Endodermal cell (in vitro differentiated cells): ENCODE measurements around the gene BET1L. TPM values are rescaled to one million over a fixed set of nuclear protein-coding genes. Genes with fewer than 3 reads are reported as not detected.
A peak's percentile ranks its signal among the peaks of the same experiment; 100 is the strongest.

Experiments used
- DNase-seq: peaks from one replicate; pipeline ENCODE4 v3.0.0-alpha.2; 2017
- H3K27ac ChIP-seq: 2 replicates; pipeline ENCODE4 v1.5.1; 2013; ENCODE audit warnings: mild to moderate bottlenecking, low read depth, low read length, moderate library complexity
- H3K27me3 ChIP-seq: 2 replicates; pipeline ENCODE4 v1.6.1; 2013; ENCODE audit warnings: mild to moderate bottlenecking, low read length, moderate library complexity; ENCODE audit not compliant: insufficient read depth, control insufficient read depth, poor library complexity, severe bottlenecking
- H3K36me3 ChIP-seq: 2 replicates; pipeline ENCODE4 v1.7.0; 2013; ENCODE audit warnings: mild to moderate bottlenecking, low read length, moderate library complexity; ENCODE audit not compliant: control insufficient read depth, insufficient read depth
- H3K4me1 ChIP-seq: one replicate; pipeline ENCODE4 v1.7.0; 2013; ENCODE audit warnings: low read length; ENCODE audit not compliant: control insufficient read depth, insufficient read depth
- H3K4me3 ChIP-seq: 2 replicates; pipeline ENCODE4 v1.5.1; 2013; ENCODE audit warnings: mild to moderate bottlenecking, low read length, moderate library complexity
- H3K9ac ChIP-seq: 2 replicates; pipeline ENCODE4 v1.6.1; 2013; ENCODE audit warnings: mild to moderate bottlenecking, low read length, moderate library complexity; ENCODE audit not compliant: poor library complexity, severe bottlenecking; ENCODE audit errors: extremely low read depth
- H3K9me3 ChIP-seq: 2 replicates; pipeline ENCODE4 v1.6.1; 2013; ENCODE audit warnings: mild to moderate bottlenecking, low read length, moderate library complexity; ENCODE audit not compliant: control insufficient read depth
- H3K27ac Mint-ChIP-seq: 2 replicates; pipeline ENCODE4 v1.8.0; 2020; ENCODE audit warnings: mixed read lengths
- H3K27me3 Mint-ChIP-seq: 2 replicates; pipeline ENCODE4 v1.8.0; 2021; ENCODE audit warnings: mild to moderate bottlenecking, mixed read lengths; ENCODE audit not compliant: insufficient read depth
- H3K36me3 Mint-ChIP-seq: 2 replicates; pipeline ENCODE4 v1.8.0; 2020; ENCODE audit warnings: low read depth, mixed read lengths
- H3K4me1 Mint-ChIP-seq: 2 replicates; pipeline ENCODE4 v1.8.0; 2020; ENCODE audit warnings: mixed read lengths
- H3K4me3 Mint-ChIP-seq: 2 replicates; pipeline ENCODE4 v1.8.0; 2020; ENCODE audit warnings: mild to moderate bottlenecking, moderate library complexity, mixed read lengths
- H3K9me3 Mint-ChIP-seq: 2 replicates; pipeline ENCODE4 v1.8.0; 2020; ENCODE audit warnings: mild to moderate bottlenecking, mixed read lengths
- CTCF ChIP-seq: fragments of 200-600 bp; sonication (generic); conservative IDR thresholded peaks from 2 replicates; pipeline ENCODE4 v1.5.0; 2021; ENCODE audit warnings: antibody characterized with exemption, mild to moderate bottlenecking
- WGBS, 2 experiments: methylation state at CpG; one replicate each; pipeline versions ENCODE4 v1.1.5 to v1.1.7; 2013; ENCODE audit warnings: missing lambda C conversion rate in 2 of 2, mixed read lengths in 1 of 2; ENCODE audit not compliant: insufficient coverage in 1 of 2, insufficient read length in 1 of 2; 5-methylcytosine and 5-hydroxymethylcytosine counted together
- total RNA-seq, 2 donors: library from RNA; stranded (reverse); fragmentation: NEBNext Ultra II Directional in 1 of 2; extraction: Animal tissue kit (Norgen Biotek cat#: 25700) in 1 of 2; gene quantifications; 2 replicates in 1 of 2; 3 replicates in 1 of 2; pipeline ENCODE4 v1.2.1, GENCODE V29; 2021

BET1L gene
- total RNA-seq, 2 donors from 2014 or later: 47.4 to 63.7 TPM

GRCh38 chr11:208917-209260 is 1.7 kb upstream of the BET1L start:
- H3K9me3 Mint-ChIP-seq: no peaks in the 10 kb centered on the region
- no peak for TF ChIP-seq CTCF
- H3K4me3 Mint-ChIP-seq: peak overlapping the region; percentile 98
- Histone ChIP-seq H3K36me3 (peaks cover 62% of the 10 kb centered on the region), H3K9me3 (no peaks in the 10 kb centered on the region), H3K4me1 (peaks cover 25% of the 10 kb centered on the region), H3K4me3 (peak overlapping the region; percentile 99), H3K9ac (peak overlapping the region; percentile 93), H3K27ac (no peak overlapping the region), H3K27me3 (no peaks in the 10 kb centered on the region)
- peak overlapping the region; percentile 98 for H3K27ac Mint-ChIP-seq
- no peak for DNase-seq
- WGBS, 2 experiments: 0 to 1% methylated on average over 4 to 25 of the region's 26 CpGs
- H3K36me3 Mint-ChIP-seq: peaks cover 48% of the 10 kb centered on the region
- H3K27me3 Mint-ChIP-seq: no peaks in the 10 kb centered on the region
- peaks cover 15% of the 10 kb centered on the region for H3K4me1 Mint-ChIP-seq

- H3K4me1 ChIP-seq: peaks cover 27% of the 10 kb centered on the region
- H3K36me3 Mint-ChIP-seq: peaks cover 50% of the 10 kb centered on the region
- peaks cover 21% of the 10 kb centered on the region for H3K4me1 Mint-ChIP-seq
- H3K9me3 ChIP-seq: no peaks in the 10 kb centered on the region
- 0% methylated on average over 19 to 57 of the region's 57 CpGs for WGBS, 2 experiments
- H3K27me3 Mint-ChIP-seq: no peaks in the 10 kb centered on the region
- peaks cover 57% of the 10 kb centered on the region for H3K36me3 ChIP-seq
- H3K9ac ChIP-seq: peak overlapping the region; percentile 93
- peak overlapping the region; percentile 98 for H3K4me3 Mint-ChIP-seq
- H3K27me3 ChIP-seq: no peaks in the 10 kb centered on the region
- H3K27ac ChIP-seq: peak overlapping the region; percentile 95
- no peak for TF ChIP-seq CTCF
- peak overlapping the region; percentile 98 for H3K27ac Mint-ChIP-seq
- DNase-seq: peak; percentile 87
- peak overlapping the region; percentile 99 for H3K4me3 ChIP-seq
- H3K9me3 Mint-ChIP-seq: no peaks in the 10 kb centered on the region
Measured at GRCh38 chr11:208181-208916, 1.1 kb upstream of the BET1L start.

- TF ChIP-seq CTCF: no peak
- WGBS, 2 experiments: 0 to 1% methylated on average over 15 to 27 of the region's 27 CpGs
- Mint-ChIP-seq H3K4me1 (peaks cover 26% of the 10 kb centered on the region), H3K27me3 (no peaks in the 10 kb centered on the region), H3K36me3 (peaks cover 45% of the 10 kb centered on the region), H3K9me3 (no peaks in the 10 kb centered on the region), H3K27ac (peak overlapping the region; percentile 98), H3K4me3 (peak overlapping the region; percentile 98)
- no peak for DNase-seq
- Histone ChIP-seq H3K4me1 (peaks cover 30% of the 10 kb centered on the region), H3K36me3 (peaks cover 52% of the 10 kb centered on the region), H3K9ac (peak overlapping the region; percentile 93), H3K27ac (peak overlapping the region; percentile 95), H3K9me3 (no peaks in the 10 kb centered on the region), H3K4me3 (peak overlapping the region; percentile 99), H3K27me3 (no peaks in the 10 kb centered on the region)
Measured at GRCh38 chr11:207863-208180, 623 bp upstream of the BET1L start.
